Mucosa of descending colon (tissue), 3 donors: ENCODE measurements around the gene ENPP3. TPM values are rescaled to one million over a fixed set of nuclear protein-coding genes. Genes with fewer than 3 reads are reported as not detected.

Experiments
- ATAC-seq: fragments of 200-7000 bp; cut with Tn5 transposase; one replicate; pipeline ENCODE4 v1.9.1; 2020; ENCODE audit warnings: mild to moderate bottlenecking, moderate library complexity
- DNase-seq, 3 donors: peaks; one replicate each; pipeline ENCODE4 v3.0.0-alpha.2; 2020
- H3K36me3 ChIP-seq: fragments of 200-600 bp; one replicate; pipeline ENCODE4 v1.8.0; 2021; ENCODE audit warnings: low read depth, mild to moderate bottlenecking
- H3K4me1 ChIP-seq: fragments of 200-600 bp; one replicate; pipeline ENCODE4 v1.8.0; 2021; ENCODE audit warnings: low read depth, mild to moderate bottlenecking
- H3K4me3 ChIP-seq: fragments of 200-600 bp; one replicate; pipeline ENCODE4 v1.8.0; 2021; ENCODE audit warnings: mild to moderate bottlenecking
- H3K9me3 ChIP-seq: fragments of 200-600 bp; one replicate; pipeline ENCODE4 v1.8.0; 2021; ENCODE audit warnings: mild to moderate bottlenecking
- CTCF ChIP-seq: fragments of 200-600 bp; IDR thresholded peaks from one replicate; pipeline ENCODE4 v1.8.0; 2022; ENCODE audit warnings: antibody characterized with exemption, mild to moderate bottlenecking
- intact Hi-C, 2 donors: fragments of 100-400 bp; cut with DNase I in 1 of 2; cut with micrococcal nuclease in 1 of 2; formaldehyde crosslinking; loops; one replicate each; pipeline versions ENCODE4 v1.11.0 to v1.11.1; 2022; cut with DNase I, micrococcal nuclease
- total RNA-seq, 3 donors: library from RNA; stranded (reverse); fragmentation: NEBNext Ultra II Directional in 2 of 3; extraction: Animal tissue kit (Norgen Biotek cat#: 25700) in 2 of 3; gene quantifications; one replicate each; pipeline versions ENCODE4 v1.2.1 to v1.2.4, GENCODE V29; 2021 to 2023
- donor health status: DM: no; HTN: no; CAD: no; lungs with moderate emphysema.
- donor health status: DM: no; HTN: no; CAD: no.
- donor health status: DM: no; HTN: yes; CAD: no.

Gene ENPP3
- total RNA-seq, 3 donors from 2014 or later: 6.6 to 22.8 (median 19.5) TPM

DNA sequence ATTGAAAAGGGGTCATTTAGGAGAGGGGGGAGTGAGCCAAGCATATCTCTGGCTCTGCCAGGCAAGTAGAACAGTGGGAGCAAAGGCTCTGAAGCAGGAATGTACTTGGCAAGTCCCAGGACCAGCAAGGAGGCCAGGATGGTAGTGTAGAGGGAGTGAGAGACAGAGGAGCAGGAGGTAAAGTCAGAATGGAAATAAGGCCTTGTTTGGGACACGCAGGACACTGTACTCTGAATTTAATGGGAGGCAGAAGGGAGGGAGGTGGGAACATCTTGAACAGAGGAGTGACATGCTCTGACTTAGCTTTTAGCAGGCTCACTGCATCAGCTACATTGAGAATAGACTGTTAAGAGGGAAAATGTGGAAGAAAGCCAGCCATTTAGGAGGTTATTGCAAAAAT lies 133.7 kb downstream of the ENPP3 start:
- TF ChIP-seq CTCF: no peak
- Histone ChIP-seq H3K4me3 (no peak overlapping the region), H3K9me3 (no peaks in the 10 kb centered on the region), H3K4me1 (no peaks in the 10 kb centered on the region), H3K36me3 (no peaks in the 10 kb centered on the region)
- DNase-seq: no peak
- intact Hi-C loops: no loop called here
- no peak for ATAC-seq

- Histone ChIP-seq H3K9me3 (no peaks in the 10 kb centered on the region), H3K4me3 (no peak overlapping the region), H3K4me1 (peaks cover 10% of the 10 kb centered on the region), H3K36me3 (no peaks in the 10 kb centered on the region)
- no peak for DNase-seq
- TF ChIP-seq CTCF: no peak
- intact Hi-C loops: no loop called here
- no peak for ATAC-seq
Measured at GRCh38 chr6:131773284-131773950, 136.3 kb downstream of the ENPP3 start.

GRCh38 chr6:131775886-131776285 lies 138.8 kb downstream of the ENPP3 start:
- H3K4me1 ChIP-seq: peaks cover 10% of the 10 kb centered on the region
- DNase-seq (no peak), ATAC-seq (peak; percentile 23)
- no peaks in the 10 kb centered on the region for H3K36me3 ChIP-seq
- H3K9me3 ChIP-seq: no peaks in the 10 kb centered on the region
- H3K4me3 ChIP-seq: no peak overlapping the region
- no peak for TF ChIP-seq CTCF
- intact Hi-C loops: no loop called here

DNA sequence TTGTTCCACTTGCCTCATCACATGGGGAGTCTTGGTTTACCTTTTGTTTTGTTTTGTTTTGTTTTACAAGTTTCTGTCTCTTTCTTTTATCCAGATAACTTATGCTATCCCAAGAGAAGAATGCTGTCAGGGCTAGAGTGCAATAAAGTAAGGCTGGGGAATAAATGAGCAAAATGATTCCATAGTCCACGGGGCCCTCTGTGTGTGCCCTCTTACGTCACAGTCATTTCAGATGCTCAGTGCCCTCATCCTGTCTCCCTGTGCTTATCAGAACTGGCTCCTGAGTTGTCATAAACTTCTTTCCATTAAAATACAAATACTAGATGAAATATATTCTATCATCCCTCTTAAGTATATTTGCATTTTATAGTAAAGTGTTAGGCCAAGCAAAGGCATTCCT lies 139.9 kb downstream of the ENPP3 start:
- ATAC-seq (peak; percentile 98), DNase-seq (peak in 1 of 3 donors; percentile 54)
- intact Hi-C loops: no loop called here
- Histone ChIP-seq H3K9me3 (no peaks in the 10 kb centered on the region), H3K36me3 (no peaks in the 10 kb centered on the region), H3K4me1 (peaks cover 10% of the 10 kb centered on the region), H3K4me3 (no peak overlapping the region)
- no peak for TF ChIP-seq CTCF

DNA sequence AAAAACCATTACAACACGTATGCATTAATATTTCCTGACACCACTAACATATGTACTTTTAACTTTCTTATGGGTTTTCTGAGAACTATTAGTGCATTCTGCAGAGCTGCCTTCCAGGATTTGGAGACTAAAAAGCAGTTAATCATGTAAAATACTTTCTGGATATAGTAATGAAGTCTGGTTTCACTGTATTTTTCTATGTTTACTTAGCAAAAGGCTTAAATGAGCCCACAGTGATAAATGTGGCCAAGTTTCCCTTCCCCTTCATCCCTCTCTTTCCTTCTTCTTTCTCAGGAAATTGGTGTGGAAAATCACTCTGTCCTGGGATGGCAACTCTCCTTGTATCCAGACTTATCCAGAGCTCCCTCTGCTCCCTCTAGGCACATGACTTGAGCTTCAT lies 141.1 kb downstream of the ENPP3 start:
- TF ChIP-seq CTCF: no peak
- Histone ChIP-seq H3K9me3 (no peaks in the 10 kb centered on the region), H3K36me3 (no peaks in the 10 kb centered on the region), H3K4me1 (peaks cover 10% of the 10 kb centered on the region), H3K4me3 (no peak overlapping the region)
- DNase-seq: no peak
- ATAC-seq: no peak
- intact Hi-C loops: no loop called here

GRCh38 chr6:131779304-131779703 lies 142.2 kb downstream of the ENPP3 start:
- DNase-seq (no peak), ATAC-seq (no peak)
- H3K36me3 ChIP-seq: no peaks in the 10 kb centered on the region
- intact Hi-C loops: no loop called here
- no peaks in the 10 kb centered on the region for H3K9me3 ChIP-seq
- no peak for TF ChIP-seq CTCF
- no peak overlapping the region for H3K4me3 ChIP-seq
- peaks cover 10% of the 10 kb centered on the region for H3K4me1 ChIP-seq
